ENCODE data around the gene CRYGB. TPM values are rescaled to one million over a fixed set of nuclear protein-coding genes. Genes with fewer than 3 reads are reported as not detected.

Gene CRYGB
- total and polyA plus RNA-seq, 2 of the 13 experiments (the other 11 are each of a cell fraction or from before 2014, with no cell fraction given), result not detected

GRCh38 chr2:208135794-208136715, 9.9 kb downstream of the CRYGB start (continued):
- TF ChIP-seq ZNF709 (CRISPR knock-in tag; IDR thresholded peaks at IDR 0.05), result peak; percentile 63; the same call in 1 of the 2 replicates
- TF ChIP-seq JUND (CRISPR knock-in tag; IDR thresholded peaks at IDR 0.05), result no peak
- TF ChIP-seq ATRX (CRISPR knock-in tag; IDR thresholded peaks at IDR 0.05; ENCODE audit: borderline replicate concordance), result no peak
- no peak for TF ChIP-seq SRSF1 (optimal IDR thresholded peaks at IDR 0.05; ENCODE audit: low read depth, low read length)
- no peak for TF ChIP-seq FUBP1 (CRISPR knock-in tag; IDR thresholded peaks at IDR 0.05; ENCODE audit: borderline replicate concordance)
- no peak for TF ChIP-seq ZNF879 (CRISPR knock-in tag; IDR thresholded peaks at IDR 0.05)
- TF ChIP-seq ZBTB34 (CRISPR knock-in tag; IDR thresholded peaks at IDR 0.05), result 0 out of 2 replicates have a peak, but pooled peaks have one; percentile 30
- 0 out of 2 replicates have a peak, but pooled peaks have one; percentile 14 for TF ChIP-seq REPIN1 (CRISPR knock-in tag; IDR thresholded peaks at IDR 0.05; ENCODE audit: borderline replicate concordance, low read depth)
- TF ChIP-seq SMC3 (IDR thresholded peaks at IDR 0.05; ENCODE audit: low read length), result no peak
- no peak for TF ChIP-seq ZNF7 (CRISPR knock-in tag; IDR thresholded peaks at IDR 0.05)
- peak; percentile 19; the same call in 1 of the 2 replicates for TF ChIP-seq SMAD3 (CRISPR knock-in tag; IDR thresholded peaks at IDR 0.05)
- no peak for TF ChIP-seq ZNF713 (CRISPR knock-in tag; IDR thresholded peaks at IDR 0.05)
- no peak for TF ChIP-seq ZBTB49 (CRISPR knock-in tag; IDR thresholded peaks at IDR 0.05; ENCODE audit: borderline replicate concordance)
- no peak for TF ChIP-seq TRIM24 (CRISPR knock-in tag; IDR thresholded peaks at IDR 0.05)
- no peak for TF ChIP-seq SMAD9 (CRISPR knock-in tag; IDR thresholded peaks at IDR 0.05)
- 0 out of 2 replicates have a peak, but pooled peaks have one; percentile 66 for TF ChIP-seq NRL (CRISPR knock-in tag; IDR thresholded peaks at IDR 0.05; ENCODE audit: borderline replicate concordance)
- TF ChIP-seq GZF1 (CRISPR knock-in tag; IDR thresholded peaks at IDR 0.05), result 0 out of 2 replicates have a peak, but pooled peaks have one; percentile 37
- no peak for TF ChIP-seq ZNF3 (CRISPR knock-in tag; IDR thresholded peaks at IDR 0.05)
- TF ChIP-seq MAZ (IDR thresholded peaks at IDR 0.05; ENCODE audit: borderline replicate concordance, low read depth, low read length), result no peak
- TF ChIP-seq MAZ (CRISPR knock-in tag; IDR thresholded peaks at IDR 0.05; ENCODE audit: low read depth), result no peak
- no peak for TF ChIP-seq TAF1 (CRISPR knock-in tag; IDR thresholded peaks at IDR 0.05)
- no peak for TF ChIP-seq ATF1 (CRISPR knock-in tag; IDR thresholded peaks at IDR 0.05)
- no peak for TF ChIP-seq ZNF563 (CRISPR knock-in tag; IDR thresholded peaks at IDR 0.05)
- TF ChIP-seq ARNTL (CRISPR knock-in tag; IDR thresholded peaks at IDR 0.05), result peak; percentile 58; the same call in 1 of the 2 replicates
- no peak; the same call in 1 of the 2 replicates for TF ChIP-seq NR2C2 (CRISPR knock-in tag; IDR thresholded peaks at IDR 0.05; ENCODE audit: borderline replicate concordance)

Data from HepG2 (cell line).